HG03571 (cell line): ENCODE results near the gene PCDHB15.
"Not testable (repeated sequence)": the region's sequence is repeated elsewhere in the genome, so short reads cannot be mapped to it uniquely, and the experiment has no call there.

Experiments
- ATAC-seq: cut with Tn5 transposase; IDR thresholded peaks from one replicate; pipeline ENCODE4 v1.9.1; 2021; ENCODE audit not compliant: unreplicated experiment

The PCDHB15 gene

GRCh38 chr5:141245250-141245717 is at the start of gene PCDHB15:
PCDHB15 (plus strand) TSS chr5:141245395; CDS start chr5:141245579, 184 bp downstream.
- ATAC-seq: no peak

- no peak for ATAC-seq
Measured at GRCh38 chr5:141196363-141196762, 48.8 kb upstream of the PCDHB15 start.

GRCh38 chr5:141199359-141200235 is 45.6 kb upstream of the PCDHB15 start, which contains the start of gene PCDHB11:
PCDHB11 (plus strand) TSS chr5:141199627; CDS start chr5:141199775, 148 bp downstream.
- no peak for ATAC-seq

GRCh38 chr5:141201126-141201525 is 44.1 kb upstream of the PCDHB15 start:
- not testable (repeated sequence) for ATAC-seq

- ATAC-seq: not testable (repeated sequence)
Measured at GRCh38 chr5:141201646-141202045, 43.5 kb upstream of the PCDHB15 start.

- no peak for ATAC-seq
Measured at GRCh38 chr5:141208478-141208877, 36.7 kb upstream of the PCDHB15 start, which contains the start of gene PCDHB12. PCDHB12 (plus strand) TSS chr5:141208719; CDS start chr5:141208908, 189 bp downstream.

- ATAC-seq: not testable (repeated sequence)
Measured at GRCh38 chr5:141210281-141210680, 34.9 kb upstream of the PCDHB15 start.

GRCh38 chr5:141210849-141211248 is 34.3 kb upstream of the PCDHB15 start:
- ATAC-seq: not testable (repeated sequence)

GRCh38 chr5:141213656-141214339 is 31.4 kb upstream of the PCDHB15 start, which contains the start of gene PCDHB13:
PCDHB13 (plus strand) TSS chr5:141213919; CDS start chr5:141214124, 205 bp downstream.
- ATAC-seq: not testable (repeated sequence)

- not testable (repeated sequence) for ATAC-seq
Measured at GRCh38 chr5:141214583-141214982, 30.6 kb upstream of the PCDHB15 start.

- ATAC-seq: not testable (repeated sequence)
Measured at GRCh38 chr5:141215504-141215903, 29.7 kb upstream of the PCDHB15 start.

- not testable (repeated sequence) for ATAC-seq
Measured at GRCh38 chr5:141216035-141216434, 29.2 kb upstream of the PCDHB15 start.

GRCh38 chr5:141223112-141223783 is 21.9 kb upstream of the PCDHB15 start, which contains the start of gene PCDHB14:
PCDHB14 (plus strand) TSS chr5:141223343; CDS start chr5:141223506, 163 bp downstream.
- no peak for ATAC-seq

- not testable (repeated sequence) for ATAC-seq
Measured at GRCh38 chr5:141224844-141225243, 20.4 kb upstream of the PCDHB15 start.

- ATAC-seq: not testable (repeated sequence)
Measured at GRCh38 chr5:141225421-141225820, 19.8 kb upstream of the PCDHB15 start.

- no peak for ATAC-seq
Measured at GRCh38 chr5:141234109-141234667, 11.0 kb upstream of the PCDHB15 start.

GRCh38 chr5:141235922-141236321 is 9.3 kb upstream of the PCDHB15 start:
- ATAC-seq: not testable (repeated sequence)

- no peak for ATAC-seq
Measured at GRCh38 chr5:141236516-141237313, 8.5 kb upstream of the PCDHB15 start.

- no peak for ATAC-seq
Measured at GRCh38 chr5:141241496-141241895, 3.7 kb upstream of the PCDHB15 start.
